Measurements from ENCODE around the gene CCDC51. TPM values are rescaled to one million over a fixed set of nuclear protein-coding genes. Genes with fewer than 3 reads are reported as not detected.

CCDC51 gene
- total and polyA plus RNA-seq, 2 of the 13 experiments (the other 11 are each of a cell fraction or from before 2014, with no cell fraction given) = 18.1 to 29.4 TPM

DNA sequence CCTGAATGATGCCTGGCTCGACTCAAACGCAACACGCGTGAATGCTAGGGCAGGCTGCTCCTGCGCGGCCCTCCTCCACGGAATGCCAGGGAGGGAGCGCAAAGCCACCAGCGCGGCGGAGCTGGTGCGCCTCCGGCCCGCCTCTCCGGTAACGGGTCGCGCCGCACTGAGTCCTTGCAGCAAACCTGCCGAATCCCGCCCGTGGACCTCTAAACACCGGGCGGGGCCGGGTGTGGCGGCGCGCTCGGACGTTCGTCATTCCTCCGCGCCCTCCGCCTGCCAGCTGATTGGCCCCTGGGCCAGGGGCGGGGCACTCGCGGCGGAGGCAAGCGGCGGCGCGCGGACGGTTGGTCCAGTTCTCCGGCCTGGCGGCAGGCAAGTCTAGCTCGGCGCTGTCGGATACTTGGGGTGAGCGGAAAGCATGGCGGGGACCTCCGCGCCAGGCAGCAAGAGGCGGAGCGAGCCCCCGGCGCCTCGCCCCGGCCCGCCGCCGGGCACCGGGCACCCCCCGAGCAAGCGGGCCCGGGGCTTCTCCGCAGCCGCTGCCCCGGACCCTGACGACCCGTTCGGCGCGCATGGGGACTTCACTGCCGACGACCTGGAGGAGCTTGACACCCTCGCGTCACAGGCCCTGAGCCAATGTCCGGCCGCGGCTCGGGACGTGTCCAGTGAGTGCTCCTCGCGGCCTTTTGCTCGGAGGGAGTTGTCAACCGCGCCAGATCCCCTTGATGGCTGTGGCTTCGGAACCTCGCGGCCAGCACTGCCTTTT, 6.7 kb upstream of the CCDC51 start, which contains the start of gene ATRIP (continued):
- TF ChIP-seq TFE3 (CRISPR knock-in tag; IDR thresholded peaks at IDR 0.05) (0 out of 2 replicates have a peak, but pooled peaks have one; percentile 58), ZNF562 (CRISPR knock-in tag; IDR thresholded peaks at IDR 0.05; ENCODE audit: borderline replicate concordance) (no peak), GLMP (CRISPR knock-in tag; IDR thresholded peaks at IDR 0.05; ENCODE audit: borderline replicate concordance) (no peak), DNMT1 (CRISPR knock-in tag; IDR thresholded peaks at IDR 0.05) (no peak), PTBP1 (IDR thresholded peaks at IDR 0.05; ENCODE audit: low read depth, low read length, poor library complexity, severe bottlenecking) (no peak), ZBTB14 (CRISPR knock-in tag; IDR thresholded peaks at IDR 0.05) (peak; percentile 69; the same call in 1 of the 2 replicates), ZNF678 (CRISPR knock-in tag; IDR thresholded peaks at IDR 0.05) (no peak), GPN1 (CRISPR knock-in tag; IDR thresholded peaks at IDR 0.05; ENCODE audit: borderline replicate concordance) (no peak), ZC3H13 (CRISPR knock-in tag; IDR thresholded peaks at IDR 0.05) (peak; percentile 90), BHLHE40 (IDR thresholded peaks at IDR 0.05; ENCODE audit: low read length) (no peak), DNMT3B (CRISPR knock-in tag; conservative IDR thresholded peaks at IDR 0.05) (no peak), CBX2 (IDR thresholded peaks at IDR 0.05; ENCODE audit: low read depth, low read length) (no peak), CBX2 (CRISPR knock-in tag; IDR thresholded peaks at IDR 0.05; ENCODE audit: low read depth) (no peak; the same call in 1 of the 2 replicates), MYPOP (CRISPR knock-in tag; IDR thresholded peaks at IDR 0.05) (peak; percentile 78), PCBP2 (optimal IDR thresholded peaks at IDR 0.05; ENCODE audit: low read depth, low read length, poor library complexity, severe bottlenecking) (no peak), ZNF570 (CRISPR knock-in tag; IDR thresholded peaks at IDR 0.05; ENCODE audit: borderline replicate concordance) (no peak), ZNF761 (CRISPR knock-in tag; conservative IDR thresholded peaks at IDR 0.05) (peak; percentile 51; the same call in 1 of the 2 replicates), NPAS2 (CRISPR knock-in tag; IDR thresholded peaks at IDR 0.05; ENCODE audit: borderline replicate concordance) (no peak), ZNF160 (CRISPR knock-in tag; IDR thresholded peaks at IDR 0.05) (peak; percentile 84; the same call in 1 of the 2 replicates), ZKSCAN8 (CRISPR knock-in tag; IDR thresholded peaks at IDR 0.05; ENCODE audit: borderline replicate concordance) (no peak), ZNF121 (CRISPR knock-in tag; IDR thresholded peaks at IDR 0.05) (no peak)
- TF ChIP-seq, protein P1, sequence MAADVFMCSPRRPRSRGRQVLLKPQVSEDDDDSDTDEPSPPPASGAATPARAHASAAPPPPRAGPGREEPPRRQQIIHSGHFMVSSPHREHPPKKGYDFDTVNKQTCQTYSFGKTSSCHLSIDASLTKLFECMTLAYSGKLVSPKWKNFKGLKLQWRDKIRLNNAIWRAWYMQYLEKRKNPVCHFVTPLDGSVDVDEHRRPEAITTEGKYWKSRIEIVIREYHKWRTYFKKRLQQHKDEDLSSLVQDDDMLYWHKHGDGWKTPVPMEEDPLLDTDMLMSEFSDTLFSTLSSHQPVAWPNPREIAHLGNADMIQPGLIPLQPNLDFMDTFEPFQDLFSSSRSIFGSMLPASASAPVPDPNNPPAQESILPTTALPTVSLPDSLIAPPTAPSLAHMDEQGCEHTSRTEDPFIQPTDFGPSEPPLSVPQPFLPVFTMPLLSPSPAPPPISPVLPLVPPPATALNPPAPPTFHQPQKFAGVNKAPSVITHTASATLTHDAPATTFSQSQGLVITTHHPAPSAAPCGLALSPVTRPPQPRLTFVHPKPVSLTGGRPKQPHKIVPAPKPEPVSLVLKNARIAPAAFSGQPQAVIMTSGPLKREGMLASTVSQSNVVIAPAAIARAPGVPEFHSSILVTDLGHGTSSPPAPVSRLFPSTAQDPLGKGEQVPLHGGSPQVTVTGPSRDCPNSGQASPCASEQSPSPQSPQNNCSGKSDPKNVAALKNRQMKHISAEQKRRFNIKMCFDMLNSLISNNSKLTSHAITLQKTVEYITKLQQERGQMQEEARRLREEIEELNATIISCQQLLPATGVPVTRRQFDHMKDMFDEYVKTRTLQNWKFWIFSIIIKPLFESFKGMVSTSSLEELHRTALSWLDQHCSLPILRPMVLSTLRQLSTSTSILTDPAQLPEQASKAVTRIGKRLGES (CRISPR knock-in tag; IDR thresholded peaks at IDR 0.05; ENCODE audit: borderline replicate concordance) = no peak; the same call in 1 of the 2 replicates

Measured in HepG2 (cell line).